ENCODE data around the gene FOXD4L1. TPM values are rescaled to one million over a fixed set of nuclear protein-coding genes. Genes with fewer than 3 reads are reported as not detected.
A peak's percentile ranks its signal among the peaks of the same experiment; 100 is the strongest.
"Not testable (repeated sequence)": the region's sequence is repeated elsewhere in the genome, so short reads cannot be mapped to it uniquely, and the experiment has no call there.

Gene FOXD4L1
- total and polyA plus RNA-seq, 10 of the 15 experiments (the other 5 are each of a cell fraction or from before 2014, with no cell fraction given) = 0.03 to 0.11 (median 0.08) TPM; not detected in 6

DNA sequence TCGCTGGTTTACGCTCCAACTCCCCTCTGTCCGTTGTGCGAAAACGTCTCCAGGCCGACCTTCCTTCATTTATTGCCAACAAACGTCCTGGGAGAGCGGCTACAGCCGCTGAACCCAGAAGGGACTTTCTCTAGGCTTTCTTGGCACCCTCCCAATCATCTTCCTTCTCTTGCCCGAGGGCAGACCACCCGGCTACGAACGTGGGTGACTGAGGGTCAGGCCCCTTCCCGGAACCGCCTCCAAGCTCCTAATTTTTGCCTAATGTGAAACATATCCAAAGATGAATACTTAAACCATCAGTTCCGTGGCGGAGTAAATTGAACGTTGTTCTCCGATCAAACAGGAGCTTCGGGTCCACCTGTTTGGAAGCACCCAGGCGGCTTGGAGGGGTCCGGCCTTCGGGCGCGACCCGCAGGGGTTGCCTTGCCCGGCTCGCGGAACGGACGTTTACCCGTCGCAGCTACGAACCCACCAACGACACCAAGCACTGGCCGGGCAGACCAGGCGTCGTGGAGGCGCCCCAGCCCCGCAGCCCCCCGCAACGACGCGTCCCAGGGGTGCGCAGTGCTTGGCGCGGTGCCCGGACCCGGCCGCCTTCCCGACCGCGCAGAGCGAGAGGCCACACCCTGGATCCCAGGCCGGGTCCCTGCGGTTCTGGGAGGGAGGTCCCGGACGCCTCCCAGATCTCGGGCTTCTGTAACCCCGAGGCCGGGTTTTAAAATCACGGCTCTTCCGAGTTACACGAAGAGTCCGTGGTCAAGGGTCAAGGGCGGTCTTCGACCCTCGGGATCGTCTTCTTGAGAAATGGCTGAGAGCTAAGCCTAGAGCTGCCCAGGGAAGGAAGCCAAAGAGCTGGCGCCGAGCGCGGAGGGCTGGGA, 4.0 kb downstream of the FOXD4L1 start:
- intact Hi-C loops (cut with micrococcal nuclease; ENCODE audit: unreplicated experiment); H2AFZ ChIP-seq (ENCODE audit: control insufficient read depth, low read depth, low read length); SMC1A ChIA-PET (ENCODE audit: uncharacterized antibody, unreplicated experiment); H4K20me1 ChIP-seq (ENCODE audit: control insufficient read depth, insufficient read depth); CTCF ChIA-PET; FAIRE-seq; RAD21 ChIA-PET (ENCODE audit: unreplicated experiment); H3K4me2 ChIP-seq (ENCODE audit: control insufficient read depth, insufficient read depth); H3K27ac ChIP-seq (ENCODE audit: control insufficient read depth, insufficient read depth); H3K9ac ChIP-seq (ENCODE audit: control insufficient read depth, insufficient read depth, low read length); BruUV-seq (replicated peaks); H3K27me3 ChIP-seq (replicated peaks in 1 of 2; ENCODE audit: control insufficient read depth in 2 of 2, insufficient read depth in 2 of 2, low read length in 1 of 2); DNase-seq (ENCODE audit: low read depth, low spot score); in situ Hi-C loops (cut with MboI); H3K9me3 ChIP-seq (replicated peaks; ENCODE audit: control insufficient read depth, insufficient read depth, low read length); H3K4me3 ChIP-seq; H3K79me2 ChIP-seq (ENCODE audit: control insufficient read depth, insufficient read depth, low read length); H3K4me1 ChIP-seq (ENCODE audit: control insufficient read depth, insufficient read depth, low read length); POLR2A ChIA-PET; H3K36me3 ChIP-seq (ENCODE audit: control insufficient read depth in 2 of 2, insufficient read depth in 2 of 2, low read length in 1 of 2): not testable (repeated sequence)
- 28% methylated on average over 30 of the region's 73 CpGs for WGBS (ENCODE audit: insufficient coverage, insufficient replicate concordance, low lambda C conversion rate, missing lambda C conversion rate)
- ATAC-seq = peak; percentile 37

DNA sequence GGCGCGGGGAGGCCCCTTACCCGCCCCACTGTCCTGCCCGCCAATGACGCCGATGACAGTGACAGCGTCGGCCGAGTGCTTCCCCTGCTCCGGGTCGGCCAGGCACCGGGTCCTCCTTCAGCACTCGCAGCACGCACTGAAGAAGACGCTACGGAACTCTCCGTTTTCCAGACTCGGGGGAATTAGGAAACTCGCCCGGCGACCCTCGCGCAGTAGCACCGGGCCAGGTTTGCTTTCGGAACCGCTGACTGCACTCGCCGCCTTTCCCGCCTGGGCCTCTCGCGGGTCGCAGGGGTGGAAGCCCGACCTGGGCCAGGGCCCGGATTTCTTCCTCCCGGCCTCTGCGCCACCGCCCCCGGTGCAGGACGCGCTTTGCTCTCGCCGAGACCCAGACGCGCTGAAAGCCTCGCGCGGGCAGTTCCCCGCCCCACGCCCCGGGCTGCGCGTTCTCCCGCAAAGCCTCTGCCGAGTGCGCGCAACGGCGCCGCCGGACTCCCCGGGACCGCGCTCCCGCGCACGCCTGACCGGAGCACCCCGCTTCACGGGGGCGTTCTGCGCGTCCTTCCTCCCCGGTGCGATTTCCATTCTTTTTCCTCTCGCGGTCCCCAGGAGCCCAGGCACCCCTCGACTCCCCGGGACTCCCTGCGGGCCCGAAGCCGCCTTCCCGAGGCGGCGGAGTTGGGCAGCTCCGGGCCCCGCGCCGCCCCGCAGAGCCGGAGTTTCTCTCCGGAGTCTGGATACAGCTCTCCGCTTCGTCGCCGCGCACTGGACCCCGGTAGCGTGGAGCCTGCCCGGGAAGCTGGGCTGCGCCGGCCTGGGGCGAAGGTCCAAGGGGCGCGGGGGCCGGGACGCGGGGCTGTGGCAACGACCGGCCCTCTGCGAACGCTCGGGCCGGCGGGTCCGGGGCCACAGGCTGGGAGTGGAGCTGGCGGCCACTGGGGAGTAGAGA, 4.9 kb downstream of the FOXD4L1 start:
- CTCF ChIA-PET; FAIRE-seq; H3K36me3 ChIP-seq (ENCODE audit: control insufficient read depth in 2 of 2, insufficient read depth in 2 of 2, low read length in 1 of 2); H3K4me3 ChIP-seq; H4K20me1 ChIP-seq (ENCODE audit: control insufficient read depth, insufficient read depth); DNase-seq (ENCODE audit: low read depth, low spot score); H3K27ac ChIP-seq (ENCODE audit: control insufficient read depth, insufficient read depth); H2AFZ ChIP-seq (ENCODE audit: control insufficient read depth, low read depth, low read length); SMC1A ChIA-PET (ENCODE audit: uncharacterized antibody, unreplicated experiment); intact Hi-C loops (cut with micrococcal nuclease; ENCODE audit: unreplicated experiment); POLR2A ChIA-PET; in situ Hi-C loops (cut with MboI); BruUV-seq (replicated peaks); H3K27me3 ChIP-seq (replicated peaks in 1 of 2; ENCODE audit: control insufficient read depth in 2 of 2, insufficient read depth in 2 of 2, low read length in 1 of 2); RAD21 ChIA-PET (ENCODE audit: unreplicated experiment); H3K79me2 ChIP-seq (ENCODE audit: control insufficient read depth, insufficient read depth, low read length); H3K9ac ChIP-seq (ENCODE audit: control insufficient read depth, insufficient read depth, low read length); H3K9me3 ChIP-seq (replicated peaks; ENCODE audit: control insufficient read depth, insufficient read depth, low read length); H3K4me1 ChIP-seq (ENCODE audit: control insufficient read depth, insufficient read depth, low read length): not testable (repeated sequence)
- WGBS (ENCODE audit: insufficient coverage, insufficient replicate concordance, low lambda C conversion rate, missing lambda C conversion rate) = under 1% methylated on average over 25 of the region's 116 CpGs
- TF ChIP-seq HDAC6 (IDR thresholded peaks at IDR 0.05; ENCODE audit: unreplicated experiment) (peak; percentile 55), SUZ12 (IDR thresholded peaks at IDR 0.05; ENCODE audit: unreplicated experiment) (peak; percentile 81)
- H3K4me2 ChIP-seq (ENCODE audit: control insufficient read depth, insufficient read depth) = peak overlapping the region; percentile 55
- peak; percentile 87 for ATAC-seq

GRCh38 chr2:113504081-113504480, 5.6 kb downstream of the FOXD4L1 start:
- DNase-seq (ENCODE audit: low read depth, low spot score); H3K9me3 ChIP-seq (replicated peaks; ENCODE audit: control insufficient read depth, insufficient read depth, low read length); in situ Hi-C loops (cut with MboI); BruUV-seq (replicated peaks); H2AFZ ChIP-seq (ENCODE audit: control insufficient read depth, low read depth, low read length); H3K4me2 ChIP-seq (ENCODE audit: control insufficient read depth, insufficient read depth); H3K4me3 ChIP-seq; H3K27ac ChIP-seq (ENCODE audit: control insufficient read depth, insufficient read depth); H3K27me3 ChIP-seq (replicated peaks in 1 of 2; ENCODE audit: control insufficient read depth in 2 of 2, insufficient read depth in 2 of 2, low read length in 1 of 2); H3K4me1 ChIP-seq (ENCODE audit: control insufficient read depth, insufficient read depth, low read length); FAIRE-seq; intact Hi-C loops (cut with micrococcal nuclease; ENCODE audit: unreplicated experiment); H3K9ac ChIP-seq (ENCODE audit: control insufficient read depth, insufficient read depth, low read length); H3K36me3 ChIP-seq (ENCODE audit: control insufficient read depth in 2 of 2, insufficient read depth in 2 of 2, low read length in 1 of 2); POLR2A ChIA-PET; RAD21 ChIA-PET (ENCODE audit: unreplicated experiment); H4K20me1 ChIP-seq (ENCODE audit: control insufficient read depth, insufficient read depth); CTCF ChIA-PET; H3K79me2 ChIP-seq (ENCODE audit: control insufficient read depth, insufficient read depth, low read length); SMC1A ChIA-PET (ENCODE audit: uncharacterized antibody, unreplicated experiment); ATAC-seq: not testable (repeated sequence)
- 2% methylated on average over 14 of the region's 23 CpGs for WGBS (ENCODE audit: insufficient coverage, insufficient replicate concordance, low lambda C conversion rate, missing lambda C conversion rate)
